ENCODE results near the gene DYRK1A. TPM values are rescaled to one million over a fixed set of nuclear protein-coding genes. Genes with fewer than 3 reads are reported as not detected.
A peak's percentile ranks its signal among the peaks of the same experiment; 100 is the strongest.

DYRK1A gene
- total RNA-seq, 8 experiments from 2014 or later: 37.3 to 65.7 (median 53.6) TPM

DNA sequence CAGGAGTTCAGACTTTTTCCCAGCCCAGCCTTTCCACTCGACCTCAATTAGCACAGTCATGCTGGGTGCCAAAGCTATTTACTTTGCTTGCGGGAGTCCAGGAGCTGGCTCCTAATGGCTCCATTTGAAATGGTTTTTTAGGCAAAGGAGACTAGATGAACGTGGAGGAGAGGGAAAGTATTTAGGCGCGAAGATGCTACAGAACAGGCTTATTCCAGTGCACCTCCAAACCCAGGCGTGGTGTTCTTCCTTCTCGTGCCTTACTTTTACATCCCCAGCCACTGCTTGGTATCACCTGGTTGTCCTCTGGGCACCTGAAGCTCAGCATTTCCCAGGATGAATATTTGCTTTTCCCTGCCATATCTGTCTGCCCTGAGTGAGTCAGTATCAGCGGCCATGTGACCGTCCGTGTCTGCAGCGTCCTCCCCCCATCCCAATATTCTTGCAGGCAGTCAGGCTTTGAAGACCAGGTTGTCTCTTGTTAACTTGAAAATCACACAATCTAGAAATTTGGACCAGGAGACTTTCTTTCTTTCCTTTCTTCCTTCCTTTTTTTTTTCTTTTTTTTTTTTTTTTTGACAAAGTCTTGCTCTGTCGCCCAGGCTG is 198.5 kb downstream of the DYRK1A start:
- Histone ChIP-seq H3K27ac (peak overlapping the region; percentile 82 to 86), H3K4me3 (peak overlapping the region in 4 of 5 donors; percentile 38 to 51 (median 44)), H3K4me1 (replicated peaks in 1 of 2) (peaks cover 11 to 14% of the 10 kb centered on the region in 2 donors)
- ATAC-seq (replicated peaks in 6 of 8): peak in 1 of 8 experiments; percentile 2
- WGBS, 10 experiments: 64 to 94% (median 77%) methylated on average over 2 to 8 of the region's 12 CpGs
- in situ Hi-C loops (cut with MboI; ENCODE audit: low pct_unique_long_range_greater_than_20kb in 2 of 9, low sequenced_read_pairs in 9 of 9, unreplicated experiment in 9 of 9): no loop called here

DNA sequence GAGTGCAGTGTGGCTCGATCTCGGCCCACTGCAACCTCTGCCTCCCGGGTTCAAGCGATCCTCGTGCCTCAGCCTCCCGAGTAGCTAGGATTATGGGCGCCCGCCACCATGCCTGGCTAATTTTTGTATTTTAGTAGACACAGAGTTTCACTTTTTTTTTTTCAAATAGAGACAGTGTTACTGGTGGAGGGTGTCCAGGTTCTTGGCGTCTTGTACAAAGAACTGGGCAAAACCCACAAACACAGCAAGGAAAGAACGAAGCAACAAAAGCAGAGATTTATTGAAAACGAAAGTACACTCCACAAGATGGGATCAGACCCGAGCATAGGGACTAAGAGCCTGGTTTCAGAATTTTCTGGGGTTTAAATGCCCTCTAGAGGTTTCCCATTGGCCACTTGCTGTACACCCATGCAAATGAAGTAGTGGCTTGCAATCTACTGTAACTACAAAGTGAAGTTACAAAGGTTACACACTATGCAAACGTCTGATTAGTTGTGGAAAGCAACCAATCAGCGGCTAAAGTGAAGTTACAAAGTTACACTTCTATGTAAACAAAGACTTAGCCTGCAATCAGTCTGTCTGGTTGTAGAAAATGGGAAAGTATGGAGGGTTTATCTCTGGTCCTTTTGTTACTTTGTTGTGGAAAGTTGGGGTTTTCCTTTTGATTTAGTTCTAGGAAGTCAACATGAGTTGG is 199.1 kb downstream of the DYRK1A start:
- 37 to 98% (median 88%) methylated on average over 5 to 14 of the region's 14 CpGs for WGBS, 10 experiments
- in situ Hi-C loops (cut with MboI; ENCODE audit: low pct_unique_long_range_greater_than_20kb in 2 of 9, low sequenced_read_pairs in 9 of 9, unreplicated experiment in 9 of 9): no loop called here
- no peak overlapping the region for H3K4me3 ChIP-seq
- H3K27ac ChIP-seq: no peak overlapping the region
- ATAC-seq (replicated peaks in 6 of 8): peak in 1 of 8 experiments; percentile 8
- peaks cover 11 to 14% of the 10 kb centered on the region in 2 donors for H3K4me1 ChIP-seq (replicated peaks in 1 of 2)

DNA sequence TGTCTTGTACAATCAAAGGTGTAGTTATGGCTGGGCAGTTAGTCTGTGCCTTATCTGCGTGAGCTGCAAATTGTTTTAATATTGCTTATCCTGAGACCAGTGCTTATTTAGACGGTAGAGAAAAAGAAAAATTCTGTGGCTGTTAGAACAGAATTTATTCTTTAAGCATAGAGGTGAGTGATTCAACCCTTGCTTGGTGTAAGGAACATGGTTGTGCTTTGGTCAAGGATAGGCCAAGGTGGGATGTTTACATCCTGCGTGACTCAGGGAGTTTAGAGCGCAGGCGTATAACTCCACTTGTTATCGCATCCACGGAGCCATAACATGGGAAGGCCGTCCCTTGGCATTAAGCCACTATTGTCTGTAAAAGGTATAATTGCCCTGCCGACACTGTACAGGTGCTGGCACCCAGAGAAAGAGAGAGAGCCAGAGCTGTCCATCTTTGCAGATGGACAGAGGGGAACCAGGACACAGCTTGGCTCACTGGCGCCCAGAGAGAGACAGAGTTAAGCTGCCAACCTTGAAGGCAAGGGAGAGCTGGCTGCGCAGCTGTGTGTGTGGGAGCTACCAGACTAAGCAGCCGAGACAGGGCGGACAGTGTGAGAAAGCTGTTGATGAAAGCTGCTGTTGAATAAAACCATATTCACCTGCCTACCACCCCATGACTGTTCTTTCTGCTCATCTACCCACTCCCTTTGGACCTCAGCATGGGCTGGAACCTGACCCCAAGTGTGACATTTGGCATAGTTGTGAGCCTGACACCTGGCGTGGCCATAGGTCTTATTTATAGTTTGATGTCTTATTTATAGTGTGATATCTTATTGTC is 200.4 kb downstream of the DYRK1A start:
- WGBS, 10 experiments: 20 to 100% (median 90%) methylated on average over 1 to 10 of the region's 14 CpGs; no CpG with 5 or more reads in 1 of the 10 experiments
- in situ Hi-C loops (cut with MboI; ENCODE audit: low pct_unique_long_range_greater_than_20kb in 2 of 9, low sequenced_read_pairs in 9 of 9, unreplicated experiment in 9 of 9): no loop called here
- H3K4me3 ChIP-seq: no peak overlapping the region
- peaks cover 11 to 14% of the 10 kb centered on the region in 2 donors for H3K4me1 ChIP-seq (replicated peaks in 1 of 2)
- no peak for ATAC-seq (replicated peaks in 6 of 8)
- H3K27ac ChIP-seq: no peak overlapping the region

DNA sequence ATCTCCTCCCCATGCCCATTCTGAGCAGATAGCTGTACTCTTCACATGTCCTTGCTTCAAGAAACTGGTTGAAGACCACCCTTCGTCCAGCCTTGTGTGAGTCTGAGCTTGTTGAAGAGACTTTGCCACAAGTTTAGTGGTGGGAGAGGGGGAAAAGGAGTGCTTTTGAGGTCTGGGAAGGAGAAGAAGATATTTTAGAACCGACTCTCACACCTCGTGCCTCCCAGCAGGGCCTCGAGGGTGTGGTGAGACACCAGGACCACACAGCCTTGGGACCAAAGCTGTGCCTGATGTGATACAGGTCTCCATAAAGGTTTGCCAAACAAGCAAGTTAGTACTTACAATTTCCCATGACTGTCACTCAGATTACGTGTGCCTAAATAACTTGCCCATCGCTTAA is 201.8 kb downstream of the DYRK1A start:
- Histone ChIP-seq H3K4me1 (replicated peaks in 1 of 2) (peaks cover 3 to 8% of the 10 kb centered on the region in 2 donors), H3K27ac (no peak overlapping the region), H3K4me3 (no peak overlapping the region)
- WGBS, 10 experiments: 20 to 90% (median 75%) methylated on average over 1 to 6 of the region's 6 CpGs; no CpG with 5 or more reads in 1 of the 10 experiments
- in situ Hi-C loops (cut with MboI; ENCODE audit: low pct_unique_long_range_greater_than_20kb in 2 of 9, low sequenced_read_pairs in 9 of 9, unreplicated experiment in 9 of 9): no loop called here
- ATAC-seq (replicated peaks in 6 of 8): no peak

DNA sequence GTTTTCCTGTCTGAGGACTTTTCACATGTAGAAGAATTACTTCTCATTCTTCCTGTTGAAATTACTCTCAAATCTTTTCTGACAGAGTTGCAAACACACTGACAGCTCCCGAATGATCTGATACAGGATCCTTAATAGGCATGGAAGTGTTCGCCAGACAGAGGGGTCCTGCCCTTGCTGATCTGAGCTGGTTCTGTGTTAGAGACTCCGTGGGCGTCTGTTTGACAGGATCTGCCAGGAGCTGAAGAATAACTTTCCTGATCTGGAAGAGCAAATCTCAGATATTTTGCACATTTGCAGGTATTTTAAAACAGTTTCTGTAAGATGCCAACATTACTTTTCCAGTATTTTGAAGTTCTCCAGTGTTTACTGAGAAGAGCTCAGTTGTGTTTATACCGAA is 202.3 kb downstream of the DYRK1A start:
- Histone ChIP-seq H3K27ac (no peak overlapping the region), H3K4me1 (replicated peaks in 1 of 2) (peaks cover 3 to 8% of the 10 kb centered on the region in 2 donors), H3K4me3 (no peak overlapping the region)
- in situ Hi-C loops (cut with MboI; ENCODE audit: low pct_unique_long_range_greater_than_20kb in 2 of 9, low sequenced_read_pairs in 9 of 9, unreplicated experiment in 9 of 9): no loop called here
- ATAC-seq (replicated peaks in 6 of 8): no peak
- WGBS, 10 experiments: 21 to 100% (median 80%) methylated on average over 1 to 5 of the region's 5 CpGs; no CpG with 5 or more reads in 2 of the 10 experiments

DNA sequence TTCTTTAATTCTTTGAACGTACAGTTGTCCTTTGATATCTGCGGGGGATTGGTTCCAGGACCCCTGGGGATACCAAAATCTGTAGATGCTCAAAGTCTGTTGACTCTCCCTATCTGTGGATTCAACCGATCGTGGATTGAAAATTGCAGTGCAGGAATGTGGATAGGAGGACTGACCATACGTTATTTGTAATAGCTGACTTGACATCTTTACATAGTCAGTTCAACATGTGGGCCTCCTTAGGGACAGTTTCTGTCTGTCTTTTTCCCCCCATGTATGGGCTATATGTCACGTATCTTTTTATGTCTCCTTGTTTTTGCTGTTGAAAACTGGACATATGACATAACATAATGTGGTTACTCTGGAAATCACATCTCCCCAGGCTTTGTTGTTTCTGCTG is 204.9 kb downstream of the DYRK1A start:
- 35 to 91% (median 82%) methylated on average over 2 to 6 of the region's 6 CpGs for WGBS, 10 experiments
- in situ Hi-C loops (cut with MboI; ENCODE audit: low pct_unique_long_range_greater_than_20kb in 2 of 9, low sequenced_read_pairs in 9 of 9, unreplicated experiment in 9 of 9): no loop called here
- ATAC-seq (replicated peaks in 6 of 8): no peak

DNA sequence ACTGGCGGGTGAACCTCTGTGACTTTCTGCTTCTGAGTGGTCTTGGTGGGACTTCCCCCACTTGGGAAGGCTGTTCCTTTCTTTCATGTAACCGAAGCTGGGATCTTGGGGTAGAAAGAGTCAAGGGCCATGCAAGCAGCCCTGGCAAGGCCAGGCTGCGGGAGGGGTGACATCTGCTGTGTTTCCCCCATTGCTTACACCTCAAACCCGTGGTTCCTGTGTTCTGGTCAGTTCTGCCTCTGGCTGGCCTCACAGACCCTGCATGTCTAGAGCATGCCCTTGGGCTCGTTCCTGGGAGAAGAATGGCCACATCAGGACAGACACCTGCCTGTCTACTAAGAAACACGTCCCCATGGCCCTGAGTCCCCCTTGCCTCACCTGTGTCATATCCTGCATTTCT is 207.7 kb downstream of the DYRK1A start:
- no peak overlapping the region for H3K4me3 ChIP-seq
- no peak overlapping the region for H3K27ac ChIP-seq
- ATAC-seq (replicated peaks in 6 of 8): no peak
- no peaks in the 10 kb centered on the region for H3K4me1 ChIP-seq (replicated peaks in 1 of 2)
- in situ Hi-C loops (cut with MboI; ENCODE audit: low pct_unique_long_range_greater_than_20kb in 2 of 9, low sequenced_read_pairs in 9 of 9, unreplicated experiment in 9 of 9): no loop called here
- WGBS, 10 experiments: 40 to 82% (median 62%) methylated on average over 1 to 3 of the region's 6 CpGs; no CpG with 5 or more reads in 6 of the 10 experiments

More for the DNA sequence above, 204.9 kb downstream of the DYRK1A start:
- Histone ChIP-seq H3K4me1 (replicated peaks in 1 of 2) (no peaks in the 10 kb centered on the region), H3K4me3 (no peak overlapping the region), H3K27ac (no peak overlapping the region)

DNA sequence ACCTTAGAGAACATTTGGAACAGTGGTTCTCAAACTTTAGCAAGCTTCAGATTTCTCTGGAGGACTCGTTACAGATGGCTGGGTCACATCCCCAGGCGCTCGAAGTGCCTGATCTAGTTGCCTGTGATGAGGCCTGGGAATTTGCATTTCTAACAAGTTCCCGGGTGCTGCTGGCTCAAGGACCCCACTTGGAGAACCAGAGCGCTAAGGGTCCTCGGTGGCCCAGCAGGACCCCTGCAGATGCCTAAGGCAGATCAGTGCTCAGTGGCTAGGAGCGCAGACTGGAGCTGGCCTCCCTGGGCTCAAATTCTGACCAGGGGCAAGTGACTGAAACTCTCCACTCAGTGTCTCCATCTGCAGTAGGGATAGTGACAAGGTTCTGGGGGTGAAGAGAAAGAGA is 208.2 kb downstream of the DYRK1A start:
- no peak for ATAC-seq (replicated peaks in 6 of 8)
- 80 to 100% (median 85%) methylated on average over 1 to 6 of the region's 7 CpGs; no CpG with 5 or more reads in 5 of the 10 experiments for WGBS, 10 experiments
- H3K27ac ChIP-seq: no peak overlapping the region
- in situ Hi-C loops (cut with MboI; ENCODE audit: low pct_unique_long_range_greater_than_20kb in 2 of 9, low sequenced_read_pairs in 9 of 9, unreplicated experiment in 9 of 9): no loop called here
- no peak overlapping the region for H3K4me3 ChIP-seq
- H3K4me1 ChIP-seq (replicated peaks in 1 of 2): no peaks in the 10 kb centered on the region

DNA sequence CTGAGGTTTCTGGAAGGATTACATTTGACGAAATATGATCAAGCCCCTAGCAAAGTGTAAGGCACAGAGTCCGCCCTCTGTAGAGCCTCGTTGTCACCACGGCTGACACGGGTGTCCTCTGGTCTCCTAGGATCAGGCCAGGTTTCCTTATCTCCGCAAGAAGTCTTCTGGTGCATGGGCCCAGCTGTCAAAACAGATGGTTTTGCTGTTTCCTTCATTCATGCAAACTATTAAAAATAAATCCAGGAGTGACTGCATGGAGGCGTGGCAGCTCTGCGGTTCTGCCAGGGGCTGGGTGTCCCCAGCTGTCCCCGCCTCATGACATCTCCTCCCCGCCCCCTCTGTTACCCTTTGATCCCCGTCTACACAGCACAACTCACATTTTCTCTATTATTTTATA is 209.0 kb downstream of the DYRK1A start:
- in situ Hi-C loops (cut with MboI; ENCODE audit: low pct_unique_long_range_greater_than_20kb in 2 of 9, low sequenced_read_pairs in 9 of 9, unreplicated experiment in 9 of 9): no loop called here
- Histone ChIP-seq H3K4me1 (replicated peaks in 1 of 2) (no peaks in the 10 kb centered on the region), H3K4me3 (no peak overlapping the region), H3K27ac (no peak overlapping the region)
- ATAC-seq (replicated peaks in 6 of 8): peak in 6 of 8 experiments; percentile 21 to 75 (median 54)
- 13 to 100% (median 63%) methylated on average over 1 to 5 of the region's 11 CpGs; no CpG with 5 or more reads in 4 of the 10 experiments for WGBS, 10 experiments

Other genes starting within 250 kb of the DYRK1A start
- 10 to 100 TPM; 28.3 to 43.8 (median 37.0) TPM for gene VPS26C, start 99.4 kb upstream of the DYRK1A start, total RNA-seq

All from motor neuron (in vitro differentiated cells).